ELF-1 (cell line): Measurements from ENCODE around the gene RNF227.
"Not testable (repeated sequence)": the region's sequence is repeated elsewhere in the genome, so short reads cannot be mapped to it uniquely, and the experiment has no call there.

Experiments
- DNase-seq: peaks from one replicate; pipeline ENCODE4 v3.0.0-alpha.2; 2016; ENCODE audit warnings: low read depth, low spot score

The RNF227 gene

GRCh38 chr17:7915611-7916384 is at the start of gene RNF227:
TSS of gene RNF227 (minus strand) at chr17:7916289. CDS start at chr17:7916195, 94 bp downstream.
- DNase-seq: peak; percentile 92

GRCh38 chr17:7961421-7961820 is 45.3 kb upstream of the RNF227 start:
- no peak for DNase-seq

- no peak for DNase-seq
Measured at GRCh38 chr17:7959503-7960253, 43.6 kb upstream of the RNF227 start.

GRCh38 chr17:7956228-7956965 is 40.3 kb upstream of the RNF227 start:
- DNase-seq: peak; percentile 16

- no peak for DNase-seq
Measured at GRCh38 chr17:7955414-7956227, 39.5 kb upstream of the RNF227 start.

- DNase-seq: not testable (repeated sequence)
Measured at GRCh38 chr17:7953266-7953665, 37.2 kb upstream of the RNF227 start.

- no peak for DNase-seq
Measured at GRCh38 chr17:7951143-7951792, 35.2 kb upstream of the RNF227 start.

GRCh38 chr17:7950578-7950977 is 34.5 kb upstream of the RNF227 start:
- no peak for DNase-seq

GRCh38 chr17:7947651-7948050 is 31.6 kb upstream of the RNF227 start:
- no peak for DNase-seq

- no peak for DNase-seq
Measured at GRCh38 chr17:7946441-7946840, 30.4 kb upstream of the RNF227 start.

- DNase-seq: no peak
Measured at GRCh38 chr17:7945651-7946050, 29.6 kb upstream of the RNF227 start.

- DNase-seq: no peak
Measured at GRCh38 chr17:7944326-7944725, 28.2 kb upstream of the RNF227 start.

- DNase-seq: no peak
Measured at GRCh38 chr17:7943291-7943690, 27.2 kb upstream of the RNF227 start.

- DNase-seq: no peak
Measured at GRCh38 chr17:7940743-7941142, 24.7 kb upstream of the RNF227 start.

- DNase-seq: no peak
Measured at GRCh38 chr17:7940034-7940433, 23.9 kb upstream of the RNF227 start.

- no peak for DNase-seq
Measured at GRCh38 chr17:7935859-7936258, 19.8 kb upstream of the RNF227 start.

- peak; percentile 80 for DNase-seq
Measured at GRCh38 chr17:7932949-7933348, 16.9 kb upstream of the RNF227 start.

- DNase-seq: peak; percentile 52
Measured at GRCh38 chr17:7932483-7932891, 16.4 kb upstream of the RNF227 start.

GRCh38 chr17:7931709-7932482 is 15.8 kb upstream of the RNF227 start, which contains the start of the genes CNTROB and TRAPPC1:
TSS of gene CNTROB (plus strand) at chr17:7932206. CDS start at chr17:7933080, 874 bp downstream.
TSS of gene TRAPPC1 (minus strand) at chr17:7931946. CDS start at chr17:7931829, 117 bp downstream.
- peak; percentile 98 for DNase-seq
